HepG2 (cell line): ENCODE measurements around the gene FETUB. TPM values are rescaled to one million over a fixed set of nuclear protein-coding genes. Genes with fewer than 3 reads are reported as not detected.

ENCODE experiments used
- ADNP ChIP-seq: sonication (generic); formaldehyde crosslinking; IDR thresholded peaks from 2 replicates; pipeline ENCODE4 v1.4.0; 2020; ENCODE audit warnings: missing genetic modification reagents
- ARNTL ChIP-seq: sonication (generic); formaldehyde crosslinking; IDR thresholded peaks from 2 replicates; pipeline ENCODE4 v1.4.0; 2020; ENCODE audit warnings: mild to moderate bottlenecking, missing genetic modification reagents
- CCAR2 ChIP-seq: fragments of 200-400 bp; formaldehyde crosslinking; optimal IDR thresholded peaks from 2 replicates; pipeline ENCODE3; 2018; ENCODE audit warnings: low read depth, mild to moderate bottlenecking, low read length, moderate library complexity
- GTF2F1 ChIP-seq: fragments of 150-350 bp; IDR thresholded peaks from 2 replicates; pipeline ENCODE4 v1.6.1; 2014; ENCODE audit warnings: low read length
- KDM5A ChIP-seq: fragments of 200-600 bp; sonication (generic); IDR thresholded peaks from 2 replicates; pipeline ENCODE4 v1.7.0; 2018; ENCODE audit warnings: antibody characterized with exemption, mild to moderate bottlenecking, low read length, borderline replicate concordance
- LCORL ChIP-seq, 2 experiments: fragments of 450-650 bp in 1 of 2; sonication (generic) in 1 of 2; formaldehyde crosslinking in 1 of 2; IDR thresholded peaks; 2 replicates each; pipeline versions ENCODE4 v1.5.0 to v1.6.1; 2017 to 2020; ENCODE audit warnings: antibody characterized with exemption in 1 of 2, missing genetic modification reagents in 1 of 2
- MBD4 ChIP-seq: IDR thresholded peaks from 2 replicates; pipeline ENCODE4 v1.6.1; 2012; ENCODE audit warnings: low read length, inconsistent platforms, borderline replicate concordance
- POLR2G ChIP-seq: fragments of 200-400 bp; formaldehyde crosslinking; IDR thresholded peaks from 2 replicates; pipeline ENCODE4 v1.6.1; 2018; ENCODE audit warnings: mild to moderate bottlenecking, low read depth, low read length, moderate library complexity
- SMAD3 ChIP-seq: sonication (generic); formaldehyde crosslinking; IDR thresholded peaks from 2 replicates; pipeline ENCODE4 v1.4.0; 2020; ENCODE audit warnings: missing genetic modification reagents
- SNAI1 ChIP-seq: sonication (generic); formaldehyde crosslinking; IDR thresholded peaks from 2 replicates; pipeline ENCODE4 v1.5.0; 2020; ENCODE audit warnings: mild to moderate bottlenecking, missing genetic modification reagents, borderline replicate concordance
- ZBTB20 ChIP-seq: sonication (generic); formaldehyde crosslinking; IDR thresholded peaks from 2 replicates; pipeline ENCODE4 v1.8.1; 2023; ENCODE audit warnings: missing genetic modification reagents, low read depth, mild to moderate bottlenecking, borderline replicate concordance
- ZC3H4 ChIP-seq: sonication (generic); formaldehyde crosslinking; IDR thresholded peaks from 2 replicates; pipeline ENCODE4 v1.4.0; 2020; ENCODE audit warnings: missing genetic modification reagents, borderline replicate concordance
- ZFX ChIP-seq: sonication (generic); formaldehyde crosslinking; IDR thresholded peaks from 2 replicates; pipeline ENCODE4 v1.4.0; 2020; ENCODE audit warnings: mild to moderate bottlenecking, low read depth, missing genetic modification reagents, moderate library complexity
- ZNF124 ChIP-seq: sonication (generic); formaldehyde crosslinking; IDR thresholded peaks from 2 replicates; pipeline ENCODE4 v1.4.0; 2020; ENCODE audit warnings: missing genetic modification reagents
- ZNF335 ChIP-seq: sonication (generic); formaldehyde crosslinking; IDR thresholded peaks from 2 replicates; pipeline ENCODE4 v1.4.0; 2020; ENCODE audit warnings: missing genetic modification reagents
- ZNF383 ChIP-seq: sonication (generic); formaldehyde crosslinking; IDR thresholded peaks from 2 replicates; pipeline ENCODE4 v1.4.0; 2020; ENCODE audit warnings: missing genetic modification reagents, mild to moderate bottlenecking, borderline replicate concordance
- ZNF468 ChIP-seq: sonication (generic); formaldehyde crosslinking; IDR thresholded peaks from 2 replicates; pipeline ENCODE4 v1.8.0; 2022; ENCODE audit warnings: mild to moderate bottlenecking, moderate library complexity, missing genetic modification reagents
- ZNF709 ChIP-seq: sonication (generic); formaldehyde crosslinking; IDR thresholded peaks from 2 replicates; pipeline ENCODE4 v1.5.0; 2020; ENCODE audit warnings: mild to moderate bottlenecking, missing genetic modification reagents
- ZNF724P ChIP-seq: sonication (generic); formaldehyde crosslinking; IDR thresholded peaks from 2 replicates; pipeline ENCODE4 v1.8.0; 2022; ENCODE audit warnings: missing genetic modification reagents, borderline replicate concordance
- ZNF768 ChIP-seq: sonication (generic); formaldehyde crosslinking; IDR thresholded peaks from 2 replicates; pipeline ENCODE4 v1.4.0; 2020; ENCODE audit warnings: missing genetic modification reagents
- ZNF878 ChIP-seq: sonication (generic); formaldehyde crosslinking; IDR thresholded peaks from 2 replicates; pipeline ENCODE4 v1.8.1; 2023; ENCODE audit warnings: mild to moderate bottlenecking, missing genetic modification reagents, moderate library complexity
- polyA plus RNA-seq, 8 experiments: library from polyadenylated mRNA; depleted of rRNA in 3 of 8; stranded (reverse) in 7 of 8; unstranded in 1 of 8; fragments of >200 nt; fragmentation: Illumina TruSeq in 4 of 8; extraction: Trizol in 4 of 8; gene quantifications; 2 replicates each; pipeline versions ENCODE4 v1.2.1 to v1.2.3, GENCODE V29; 2011 to 2016; ENCODE audit warnings: low read depth in 4 of 8, missing spikeins in 1 of 8, mixed read lengths in 1 of 8; ENCODE audit not compliant: insufficient read depth in 1 of 8
- total RNA-seq, 5 experiments: library from RNA; depleted of rRNA; stranded (reverse); fragments of >200 nt; fragmentation: Illumina TruSeq; extraction: Trizol; gene quantifications; 2 replicates each; pipeline ENCODE4 v1.2.3, GENCODE V29; 2016; ENCODE audit warnings: low read depth in 1 of 5
- TF ChIP-seq, protein P1 (sequence below): sonication (generic); formaldehyde crosslinking; IDR thresholded peaks from 2 replicates; pipeline ENCODE4 v1.5.0; 2020; ENCODE audit warnings: mild to moderate bottlenecking, missing genetic modification reagents, moderate library complexity
- TF ChIP-seq, protein P2 (sequence below): sonication (generic); formaldehyde crosslinking; IDR thresholded peaks from 2 replicates; pipeline ENCODE4 v1.8.1; 2023; ENCODE audit warnings: mild to moderate bottlenecking, missing genetic modification reagents, borderline replicate concordance
- TF ChIP-seq, protein P3 (sequence below): sonication (generic); formaldehyde crosslinking; IDR thresholded peaks from 2 replicates; pipeline ENCODE4 v1.5.0; 2020; ENCODE audit warnings: mild to moderate bottlenecking, missing genetic modification reagents
- TF ChIP-seq, protein P4 (sequence below): sonication (generic); formaldehyde crosslinking; IDR thresholded peaks from 2 replicates; pipeline ENCODE4 v1.9.0; 2021; ENCODE audit warnings: missing genetic modification reagents, borderline replicate concordance

Gene FETUB
- total and polyA plus RNA-seq, 2 of the 13 experiments (the other 11 are each of a cell fraction or from before 2014, with no cell fraction given), result 2.1 to 4.4 TPM

DNA sequence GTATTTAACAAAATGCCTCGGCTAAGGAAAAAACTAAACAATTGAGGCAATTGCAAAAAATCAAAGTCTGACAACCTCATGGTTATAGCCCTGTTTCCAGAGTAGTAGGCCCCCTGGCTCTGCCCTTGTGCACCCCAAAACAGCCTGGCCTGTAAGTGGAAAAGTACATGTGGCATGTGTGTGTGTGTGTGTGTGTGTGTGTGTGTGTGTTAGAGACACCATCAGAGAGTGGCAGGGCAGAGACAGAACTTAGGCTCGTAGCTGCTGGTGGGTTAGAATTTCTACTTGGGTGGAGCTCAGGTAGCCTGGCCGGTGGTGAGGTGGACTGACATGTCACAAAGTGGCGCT lies 41.4 kb upstream of the FETUB start (continued):
- TF ChIP-seq, protein P1, sequence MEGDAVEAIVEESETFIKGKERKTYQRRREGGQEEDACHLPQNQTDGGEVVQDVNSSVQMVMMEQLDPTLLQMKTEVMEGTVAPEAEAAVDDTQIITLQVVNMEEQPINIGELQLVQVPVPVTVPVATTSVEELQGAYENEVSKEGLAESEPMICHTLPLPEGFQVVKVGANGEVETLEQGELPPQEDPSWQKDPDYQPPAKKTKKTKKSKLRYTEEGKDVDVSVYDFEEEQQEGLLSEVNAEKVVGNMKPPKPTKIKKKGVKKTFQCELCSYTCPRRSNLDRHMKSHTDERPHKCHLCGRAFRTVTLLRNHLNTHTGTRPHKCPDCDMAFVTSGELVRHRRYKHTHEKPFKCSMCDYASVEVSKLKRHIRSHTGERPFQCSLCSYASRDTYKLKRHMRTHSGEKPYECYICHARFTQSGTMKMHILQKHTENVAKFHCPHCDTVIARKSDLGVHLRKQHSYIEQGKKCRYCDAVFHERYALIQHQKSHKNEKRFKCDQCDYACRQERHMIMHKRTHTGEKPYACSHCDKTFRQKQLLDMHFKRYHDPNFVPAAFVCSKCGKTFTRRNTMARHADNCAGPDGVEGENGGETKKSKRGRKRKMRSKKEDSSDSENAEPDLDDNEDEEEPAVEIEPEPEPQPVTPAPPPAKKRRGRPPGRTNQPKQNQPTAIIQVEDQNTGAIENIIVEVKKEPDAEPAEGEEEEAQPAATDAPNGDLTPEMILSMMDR (CRISPR knock-in tag), result peak; percentile 59
- TF ChIP-seq ZNF768 (CRISPR knock-in tag) (no peak), ZNF709 (CRISPR knock-in tag) (0 out of 2 replicates have a peak, but pooled peaks have one; percentile 10), ZNF383 (CRISPR knock-in tag) (no peak), GTF2F1 (no peak), ZC3H4 (CRISPR knock-in tag) (peak; percentile 72; the same call in 1 of the 2 replicates), ZNF878 (CRISPR knock-in tag) (0 out of 2 replicates have a peak, but pooled peaks have one; percentile 4), ZNF335 (CRISPR knock-in tag) (0 out of 2 replicates have a peak, but pooled peaks have one; percentile 29), ZBTB20 (CRISPR knock-in tag) (no peak), MBD4 (no peak), ZNF468 (CRISPR knock-in tag) (no peak), POLR2G (peak; percentile 63; the same call in 1 of the 2 replicates), KDM5A (no peak), ZNF724P (CRISPR knock-in tag) (no peak), ADNP (CRISPR knock-in tag) (no peak), ZNF124 (CRISPR knock-in tag) (no peak), ARNTL (CRISPR knock-in tag) (0 out of 2 replicates have a peak, but pooled peaks have one; percentile 64), SMAD3 (CRISPR knock-in tag) (no peak), CCAR2 (peak; percentile 21), ZFX (CRISPR knock-in tag) (peak; percentile 29), SNAI1 (CRISPR knock-in tag) (0 out of 2 replicates have a peak, but pooled peaks have one; percentile 28), LCORL (IDR thresholded peaks at IDR 0.05) (no peak), LCORL (CRISPR knock-in tag; IDR thresholded peaks at IDR 0.05) (no peak)
- TF ChIP-seq, protein P2, sequence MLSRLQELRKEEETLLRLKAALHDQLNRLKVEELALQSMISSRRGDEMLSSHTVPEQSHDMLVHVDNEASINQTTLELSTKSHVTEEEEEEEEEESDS (CRISPR knock-in tag), result no peak
- TF ChIP-seq, protein P3, sequence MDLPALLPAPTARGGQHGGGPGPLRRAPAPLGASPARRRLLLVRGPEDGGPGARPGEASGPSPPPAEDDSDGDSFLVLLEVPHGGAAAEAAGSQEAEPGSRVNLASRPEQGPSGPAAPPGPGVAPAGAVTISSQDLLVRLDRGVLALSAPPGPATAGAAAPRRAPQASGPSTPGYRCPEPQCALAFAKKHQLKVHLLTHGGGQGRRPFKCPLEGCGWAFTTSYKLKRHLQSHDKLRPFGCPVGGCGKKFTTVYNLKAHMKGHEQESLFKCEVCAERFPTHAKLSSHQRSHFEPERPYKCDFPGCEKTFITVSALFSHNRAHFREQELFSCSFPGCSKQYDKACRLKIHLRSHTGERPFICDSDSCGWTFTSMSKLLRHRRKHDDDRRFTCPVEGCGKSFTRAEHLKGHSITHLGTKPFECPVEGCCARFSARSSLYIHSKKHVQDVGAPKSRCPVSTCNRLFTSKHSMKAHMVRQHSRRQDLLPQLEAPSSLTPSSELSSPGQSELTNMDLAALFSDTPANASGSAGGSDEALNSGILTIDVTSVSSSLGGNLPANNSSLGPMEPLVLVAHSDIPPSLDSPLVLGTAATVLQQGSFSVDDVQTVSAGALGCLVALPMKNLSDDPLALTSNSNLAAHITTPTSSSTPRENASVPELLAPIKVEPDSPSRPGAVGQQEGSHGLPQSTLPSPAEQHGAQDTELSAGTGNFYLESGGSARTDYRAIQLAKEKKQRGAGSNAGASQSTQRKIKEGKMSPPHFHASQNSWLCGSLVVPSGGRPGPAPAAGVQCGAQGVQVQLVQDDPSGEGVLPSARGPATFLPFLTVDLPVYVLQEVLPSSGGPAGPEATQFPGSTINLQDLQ (CRISPR knock-in tag), result no peak
- TF ChIP-seq, protein P4, sequence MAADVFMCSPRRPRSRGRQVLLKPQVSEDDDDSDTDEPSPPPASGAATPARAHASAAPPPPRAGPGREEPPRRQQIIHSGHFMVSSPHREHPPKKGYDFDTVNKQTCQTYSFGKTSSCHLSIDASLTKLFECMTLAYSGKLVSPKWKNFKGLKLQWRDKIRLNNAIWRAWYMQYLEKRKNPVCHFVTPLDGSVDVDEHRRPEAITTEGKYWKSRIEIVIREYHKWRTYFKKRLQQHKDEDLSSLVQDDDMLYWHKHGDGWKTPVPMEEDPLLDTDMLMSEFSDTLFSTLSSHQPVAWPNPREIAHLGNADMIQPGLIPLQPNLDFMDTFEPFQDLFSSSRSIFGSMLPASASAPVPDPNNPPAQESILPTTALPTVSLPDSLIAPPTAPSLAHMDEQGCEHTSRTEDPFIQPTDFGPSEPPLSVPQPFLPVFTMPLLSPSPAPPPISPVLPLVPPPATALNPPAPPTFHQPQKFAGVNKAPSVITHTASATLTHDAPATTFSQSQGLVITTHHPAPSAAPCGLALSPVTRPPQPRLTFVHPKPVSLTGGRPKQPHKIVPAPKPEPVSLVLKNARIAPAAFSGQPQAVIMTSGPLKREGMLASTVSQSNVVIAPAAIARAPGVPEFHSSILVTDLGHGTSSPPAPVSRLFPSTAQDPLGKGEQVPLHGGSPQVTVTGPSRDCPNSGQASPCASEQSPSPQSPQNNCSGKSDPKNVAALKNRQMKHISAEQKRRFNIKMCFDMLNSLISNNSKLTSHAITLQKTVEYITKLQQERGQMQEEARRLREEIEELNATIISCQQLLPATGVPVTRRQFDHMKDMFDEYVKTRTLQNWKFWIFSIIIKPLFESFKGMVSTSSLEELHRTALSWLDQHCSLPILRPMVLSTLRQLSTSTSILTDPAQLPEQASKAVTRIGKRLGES (CRISPR knock-in tag), result no peak
